Stimulated activated naive CD4-positive, alpha-beta T cell (primary cell): Measurements from ENCODE around the gene TBX15.

ENCODE experiments used
- DNase-seq, 6 experiments: peaks; one replicate each; lab custom pipeline; 2025; lab: John Stamatoyannopoulos, UW

TBX15 gene

GRCh38 chr1:118890851-118891384, 97.2 kb downstream of the TBX15 start:
- DNase-seq = no peak

GRCh38 chr1:118884946-118885345, 103.2 kb downstream of the TBX15 start:
- DNase-seq = no peak

GRCh38 chr1:118881751-118882150, 106.4 kb downstream of the TBX15 start:
- DNase-seq = no peak

- DNase-seq = no peak
Measured at GRCh38 chr1:118878661-118879060, 109.5 kb downstream of the TBX15 start.

DNA sequence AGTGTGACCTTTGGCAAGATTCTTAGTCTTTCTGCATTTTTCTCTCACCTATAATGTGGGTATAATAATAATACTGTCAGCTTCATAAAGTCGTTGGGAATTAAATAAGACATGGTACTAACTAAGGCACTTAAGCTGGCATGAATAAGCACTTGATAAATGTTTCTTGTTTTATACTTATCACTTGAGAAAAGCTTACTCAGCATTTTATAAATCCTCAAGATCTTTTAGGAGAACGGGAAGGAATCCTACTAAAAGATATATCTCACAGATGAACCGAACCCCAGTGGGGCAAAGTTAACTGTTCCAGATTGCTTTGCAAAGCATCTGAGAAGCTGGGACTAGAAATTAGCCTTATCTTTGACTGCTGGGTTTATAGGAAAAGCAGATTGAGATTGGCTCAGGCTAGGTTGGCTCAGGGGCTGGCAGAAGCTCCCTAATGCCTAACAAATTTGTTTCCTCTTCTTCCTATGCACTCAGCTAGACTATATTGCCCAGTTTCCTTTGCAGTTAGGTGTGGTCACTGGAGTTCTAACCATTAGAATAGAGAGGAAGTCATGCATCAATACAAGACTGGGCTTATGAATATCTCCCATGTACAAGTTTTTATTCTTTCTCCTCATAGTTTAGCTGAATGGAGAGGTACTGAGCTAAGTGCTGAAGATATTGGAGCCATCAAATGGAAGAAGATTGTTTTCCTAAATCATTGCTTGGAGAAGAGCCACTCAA, 110.3 kb downstream of the TBX15 start:
- DNase-seq = no peak

- no peak for DNase-seq
Measured at GRCh38 chr1:118871582-118872171, 116.5 kb downstream of the TBX15 start.

DNA sequence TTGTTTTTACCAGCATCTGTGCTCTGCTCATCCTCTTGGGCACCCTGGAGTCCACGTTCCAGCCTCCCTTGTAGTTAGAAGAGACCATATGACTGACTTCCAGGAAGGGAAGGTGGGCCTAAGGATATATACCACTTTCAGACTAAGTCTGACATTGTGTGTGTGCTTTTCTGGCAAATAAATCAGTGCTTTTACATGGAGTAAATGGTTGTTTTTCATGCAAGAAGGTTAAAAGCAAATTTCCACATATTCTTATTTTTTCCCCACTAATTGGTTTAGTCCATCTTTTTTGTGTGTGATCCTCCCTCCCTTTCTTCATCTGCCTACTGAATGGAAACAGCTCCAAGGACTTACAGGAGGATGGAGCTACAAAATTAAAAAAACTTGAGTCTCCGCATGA, 119.8 kb downstream of the TBX15 start:
- DNase-seq = no peak

GRCh38 chr1:118866330-118866729, 121.8 kb downstream of the TBX15 start:
- DNase-seq = no peak

- DNase-seq = no peak
Measured at GRCh38 chr1:118863688-118864087, 124.5 kb downstream of the TBX15 start.

- no peak for DNase-seq
Measured at GRCh38 chr1:118862755-118863154, 125.4 kb downstream of the TBX15 start.

DNA sequence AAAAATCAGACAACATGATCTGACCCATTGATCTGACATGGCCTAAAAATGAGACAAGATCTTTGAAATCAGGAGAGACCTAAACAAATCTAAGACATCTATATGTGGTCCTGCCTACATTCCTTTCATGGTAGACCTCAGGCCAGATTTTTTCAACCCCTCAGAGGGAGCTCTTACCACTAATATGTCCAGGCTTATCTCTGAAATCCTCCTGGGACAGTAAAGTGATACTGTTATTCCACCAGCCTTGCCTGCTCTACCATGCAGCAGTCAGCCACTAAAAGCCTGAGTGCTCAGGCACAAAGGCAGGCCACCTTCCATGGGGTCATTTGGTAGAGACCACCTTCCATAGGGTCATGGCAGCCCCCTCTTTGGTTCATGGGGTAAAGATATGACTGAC, 126.9 kb downstream of the TBX15 start:
- DNase-seq = no peak

- no peak for DNase-seq
Measured at GRCh38 chr1:118859999-118860398, 128.1 kb downstream of the TBX15 start.

DNA sequence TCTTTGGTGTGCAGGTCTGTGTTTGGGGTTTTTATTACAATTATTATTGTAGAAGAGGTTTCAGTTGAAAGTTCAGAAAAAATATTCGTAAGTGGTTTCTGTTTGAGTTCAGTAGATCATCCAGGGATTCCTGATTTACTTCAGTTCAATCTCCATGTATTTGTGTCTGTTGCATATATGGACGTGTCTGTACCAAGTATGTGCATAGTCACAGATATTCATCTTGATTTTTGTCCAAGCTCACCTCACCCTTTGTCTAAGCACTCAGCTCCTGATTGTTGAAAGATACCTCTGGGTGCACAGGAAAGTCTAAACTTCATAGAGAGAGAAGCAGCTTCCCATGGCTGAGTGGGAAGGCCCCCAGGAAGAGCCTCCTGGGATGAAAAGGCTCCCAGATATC, 141.7 kb downstream of the TBX15 start:
- no peak for DNase-seq

DNA sequence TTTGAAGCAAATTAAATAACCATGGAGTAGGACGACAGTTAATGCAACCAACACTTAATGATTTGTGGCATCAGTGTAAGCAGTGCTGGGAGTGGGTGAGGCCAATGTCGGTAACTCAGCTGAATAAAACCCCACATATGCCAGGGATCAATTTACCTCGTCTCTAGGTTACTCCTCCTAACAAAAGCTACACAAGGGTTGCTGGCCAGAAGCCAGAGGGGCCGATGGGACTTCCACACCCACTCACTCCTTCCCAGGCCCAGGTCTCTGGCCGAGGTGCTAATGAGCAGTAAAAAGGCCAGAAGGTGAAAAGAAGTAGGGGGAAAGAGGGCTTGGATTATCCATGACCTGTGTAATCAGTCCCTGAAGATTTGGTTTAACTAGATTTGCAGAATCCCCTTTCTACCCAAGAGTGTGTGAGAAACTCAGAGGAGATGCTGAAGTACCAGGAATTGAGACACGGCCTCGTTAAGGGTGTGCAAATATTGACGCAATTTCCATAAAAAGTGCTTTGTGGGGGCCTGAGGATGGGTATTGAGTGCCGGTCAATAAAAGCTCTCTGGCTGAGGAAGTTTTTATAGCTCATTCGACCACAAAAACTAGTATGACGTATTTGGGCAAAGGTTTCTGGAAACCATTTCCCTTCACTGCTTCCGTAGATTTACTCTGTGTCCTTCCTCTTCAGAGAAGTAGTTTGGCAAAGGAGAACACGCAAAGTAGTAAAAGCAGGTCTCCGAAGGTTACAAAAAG, 145.5 kb downstream of the TBX15 start:
- DNase-seq = no peak

- no peak for DNase-seq
Measured at GRCh38 chr1:118841521-118841920, 146.6 kb downstream of the TBX15 start.
